ACC112 (cell line): Measurements from ENCODE around the gene CCK.

ENCODE experiments used
- H2AFZ ChIP-seq: fragments of 200-600 bp; sonication (generic); one replicate; pipeline ENCODE4 v1.6.0; 2017; ENCODE audit warnings: antibody characterized with exemption, low read length; ENCODE audit not compliant: unreplicated experiment
- H3K27ac ChIP-seq: fragments of 200-600 bp; sonication (generic); 2 replicates; pipeline ENCODE4 v1.5.1; 2014; ENCODE audit warnings: low read depth, mild to moderate bottlenecking, antibody characterized with exemption, low read length, moderate library complexity
- H3K27me3 ChIP-seq: fragments of 200-600 bp; sonication (generic); 2 replicates; pipeline ENCODE4 v1.6.1; 2014; ENCODE audit warnings: mild to moderate bottlenecking, antibody characterized with exemption, low read length, moderate library complexity, mixed read lengths; ENCODE audit not compliant: insufficient read depth
- H3K36me3 ChIP-seq: fragments of 200-600 bp; sonication (generic); 2 replicates; pipeline ENCODE4 v1.6.1; 2016; ENCODE audit warnings: mild to moderate bottlenecking, antibody characterized with exemption, low read length, moderate library complexity, mixed read lengths; ENCODE audit not compliant: insufficient read depth
- H3K4me1 ChIP-seq: fragments of 200-600 bp; sonication (generic); one replicate; pipeline ENCODE4 v1.6.1; 2016; ENCODE audit warnings: low read length, mixed read lengths; ENCODE audit not compliant: insufficient read depth, unreplicated experiment, control insufficient read depth
- H3K4me3 ChIP-seq: fragments of 200-600 bp; sonication (generic); 2 replicates; pipeline ENCODE4 v1.5.1; 2014; ENCODE audit warnings: mild to moderate bottlenecking, low read depth, low read length
- H3K79me2 ChIP-seq: fragments of 200-600 bp; sonication (generic); one replicate; pipeline ENCODE4 v1.6.0; 2016; ENCODE audit warnings: low read length; ENCODE audit not compliant: control insufficient read depth, unreplicated experiment, insufficient read depth

Gene CCK

GRCh38 chr3:42266085-42266484, at the start of gene CCK:
Gene CCK, minus strand, starts transcription at chr3:42266185. Its CDS starts 2,555 bp downstream, at chr3:42263630.
- no peak within 1 kb of the TSS for H3K27ac ChIP-seq
- H3K4me1 ChIP-seq, result peaks cover 6% of the 10 kb centered on the region
- no peaks in the 10 kb centered on the region for H3K79me2 ChIP-seq
- no peak within 1 kb of the TSS for H2AFZ ChIP-seq
- H3K4me3 ChIP-seq, result peak within 1 kb of the TSS; percentile 47; the same call in 1 of the 2 replicates
- H3K36me3 ChIP-seq, result no peaks in the 10 kb centered on the region
- H3K27me3 ChIP-seq, result peaks cover 94% of the 10 kb centered on the region

- Histone ChIP-seq H3K27me3 (peaks cover 13% of the 10 kb centered on the region; the same call in 1 of the 2 replicates), H3K27ac (no peak overlapping the region), H3K36me3 (no peaks in the 10 kb centered on the region), H3K4me1 (no peaks in the 10 kb centered on the region), H3K4me3 (no peak overlapping the region), H3K79me2 (no peaks in the 10 kb centered on the region), H2AFZ (no peak overlapping the region)
Observed at GRCh38 chr3:42314411-42314810, 48.4 kb upstream of the CCK start.

- H3K36me3 ChIP-seq, result no peaks in the 10 kb centered on the region
- H3K4me1 ChIP-seq, result no peaks in the 10 kb centered on the region
- H3K27ac ChIP-seq, result no peak overlapping the region
- peaks cover 47% of the 10 kb centered on the region for H3K27me3 ChIP-seq
- no peak overlapping the region for H2AFZ ChIP-seq
- H3K4me3 ChIP-seq, result no peak overlapping the region
- no peaks in the 10 kb centered on the region for H3K79me2 ChIP-seq
Observed at GRCh38 chr3:42308651-42309050, 42.7 kb upstream of the CCK start.

- Histone ChIP-seq H3K4me1 (no peaks in the 10 kb centered on the region), H3K79me2 (no peaks in the 10 kb centered on the region), H3K36me3 (no peaks in the 10 kb centered on the region), H3K27ac (no peak overlapping the region), H2AFZ (no peak overlapping the region), H3K4me3 (no peak overlapping the region), H3K27me3 (peaks cover 49% of the 10 kb centered on the region)
Observed at GRCh38 chr3:42306499-42306898, 40.5 kb upstream of the CCK start.

- Histone ChIP-seq H2AFZ (no peak overlapping the region), H3K4me3 (no peak overlapping the region), H3K27ac (no peak overlapping the region)
Observed at GRCh38 chr3:42302924-42303634, 37.1 kb upstream of the CCK start.

GRCh38 chr3:42301446-42302175, 35.6 kb upstream of the CCK start:
- Histone ChIP-seq H3K4me1 (no peaks in the 10 kb centered on the region), H3K4me3 (no peak overlapping the region)

More at GRCh38 chr3:42302924-42303634, 37.1 kb upstream of the CCK start:
- no peaks in the 10 kb centered on the region for H3K4me1 ChIP-seq
- H3K79me2 ChIP-seq, result no peaks in the 10 kb centered on the region
- H3K36me3 ChIP-seq, result no peaks in the 10 kb centered on the region
- H3K27me3 ChIP-seq, result peaks cover 30% of the 10 kb centered on the region

GRCh38 chr3:42300778-42301177, 34.8 kb upstream of the CCK start:
- Histone ChIP-seq H3K4me3 (no peak overlapping the region), H3K27ac (no peak overlapping the region), H3K27me3 (peaks cover 30% of the 10 kb centered on the region), H2AFZ (no peak overlapping the region), H3K4me1 (no peaks in the 10 kb centered on the region), H3K36me3 (no peaks in the 10 kb centered on the region), H3K79me2 (no peaks in the 10 kb centered on the region)

More at GRCh38 chr3:42301446-42302175, 35.6 kb upstream of the CCK start:
- Histone ChIP-seq H2AFZ (no peak overlapping the region), H3K27me3 (peaks cover 38% of the 10 kb centered on the region), H3K79me2 (no peaks in the 10 kb centered on the region), H3K36me3 (no peaks in the 10 kb centered on the region), H3K27ac (no peak overlapping the region)

- Histone ChIP-seq H3K4me3 (no peak overlapping the region), H3K27me3 (peaks cover 30% of the 10 kb centered on the region), H3K27ac (no peak overlapping the region), H3K4me1 (no peaks in the 10 kb centered on the region), H3K36me3 (no peaks in the 10 kb centered on the region), H3K79me2 (no peaks in the 10 kb centered on the region), H2AFZ (no peak overlapping the region)
Observed at GRCh38 chr3:42300013-42300412, 34.0 kb upstream of the CCK start.

GRCh38 chr3:42298259-42298658, 32.3 kb upstream of the CCK start:
- Histone ChIP-seq H3K36me3 (no peaks in the 10 kb centered on the region), H3K4me3 (no peak overlapping the region), H2AFZ (no peak overlapping the region), H3K4me1 (no peaks in the 10 kb centered on the region), H3K79me2 (no peaks in the 10 kb centered on the region), H3K27ac (no peak overlapping the region), H3K27me3 (peaks cover 27% of the 10 kb centered on the region)

GRCh38 chr3:42292009-42292408, 26.0 kb upstream of the CCK start:
- H3K27ac ChIP-seq, result no peak overlapping the region
- H3K36me3 ChIP-seq, result no peaks in the 10 kb centered on the region
- H3K4me3 ChIP-seq, result no peak overlapping the region
- peaks cover 36% of the 10 kb centered on the region for H3K27me3 ChIP-seq
- no peak overlapping the region for H2AFZ ChIP-seq
- no peaks in the 10 kb centered on the region for H3K79me2 ChIP-seq
- H3K4me1 ChIP-seq, result no peaks in the 10 kb centered on the region
